Cardiac fibroblast (primary cell): Measurements from ENCODE around the gene LCN15.

Experiments used
- DNase-seq, 2 donors: peaks; one replicate each; pipeline versions ENCODE4 v3.0.0 to v3.0.0-alpha.2; 2010; ENCODE audit warnings: low read depth in 2 of 2
- H3K4me3 ChIP-seq, 2 donors: replicated peaks in 1 of 2; 1 replicate in 1 of 2; 2 replicates in 1 of 2; pipeline ENCODE4 v1.5.1; 2011; ENCODE audit warnings: low read depth in 2 of 2, low read length in 2 of 2, mild to moderate bottlenecking in 2 of 2, moderate library complexity in 1 of 2
- TF ChIP-seq, protein P1 (sequence below): IDR thresholded peaks from one replicate; pipeline ENCODE4 v1.5.1; 2011; ENCODE audit warnings: low read depth, mild to moderate bottlenecking, low read length, inconsistent platforms

The LCN15 gene

DNA sequence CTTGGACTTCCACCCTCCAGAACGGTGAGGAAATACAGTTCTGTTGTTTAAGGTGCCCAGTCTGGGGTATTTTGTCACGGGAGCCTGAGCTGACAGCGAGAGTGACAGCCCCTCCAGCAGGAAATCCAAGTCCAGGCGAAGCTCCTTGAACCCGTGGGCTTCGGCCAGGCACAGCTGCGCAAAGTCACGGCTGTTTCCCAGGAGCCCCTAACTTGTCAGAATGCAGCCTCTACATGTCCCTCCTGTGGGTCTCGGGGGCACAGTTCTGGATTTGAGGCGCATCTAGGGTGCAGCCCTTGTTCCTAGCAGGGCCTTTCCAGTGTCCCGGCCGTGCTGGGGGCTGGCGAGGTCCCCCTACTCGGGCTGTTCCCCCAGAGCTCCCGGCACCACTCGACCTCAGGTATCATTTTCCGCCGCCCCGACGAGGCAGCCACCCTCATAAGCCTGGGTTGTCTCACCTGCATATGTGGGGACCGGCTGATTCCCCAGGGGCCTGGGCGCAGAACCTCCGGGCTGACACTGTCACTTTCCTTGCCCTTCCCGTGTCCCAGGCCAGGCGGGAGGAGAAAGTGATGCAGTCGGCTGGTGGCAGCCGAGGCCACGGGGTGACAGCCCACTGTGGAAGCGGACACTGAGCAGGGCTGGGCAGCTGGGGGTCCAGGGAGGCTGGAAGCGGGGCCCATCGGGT, 10.8 kb downstream of the LCN15 start:
- TF ChIP-seq, protein P1, sequence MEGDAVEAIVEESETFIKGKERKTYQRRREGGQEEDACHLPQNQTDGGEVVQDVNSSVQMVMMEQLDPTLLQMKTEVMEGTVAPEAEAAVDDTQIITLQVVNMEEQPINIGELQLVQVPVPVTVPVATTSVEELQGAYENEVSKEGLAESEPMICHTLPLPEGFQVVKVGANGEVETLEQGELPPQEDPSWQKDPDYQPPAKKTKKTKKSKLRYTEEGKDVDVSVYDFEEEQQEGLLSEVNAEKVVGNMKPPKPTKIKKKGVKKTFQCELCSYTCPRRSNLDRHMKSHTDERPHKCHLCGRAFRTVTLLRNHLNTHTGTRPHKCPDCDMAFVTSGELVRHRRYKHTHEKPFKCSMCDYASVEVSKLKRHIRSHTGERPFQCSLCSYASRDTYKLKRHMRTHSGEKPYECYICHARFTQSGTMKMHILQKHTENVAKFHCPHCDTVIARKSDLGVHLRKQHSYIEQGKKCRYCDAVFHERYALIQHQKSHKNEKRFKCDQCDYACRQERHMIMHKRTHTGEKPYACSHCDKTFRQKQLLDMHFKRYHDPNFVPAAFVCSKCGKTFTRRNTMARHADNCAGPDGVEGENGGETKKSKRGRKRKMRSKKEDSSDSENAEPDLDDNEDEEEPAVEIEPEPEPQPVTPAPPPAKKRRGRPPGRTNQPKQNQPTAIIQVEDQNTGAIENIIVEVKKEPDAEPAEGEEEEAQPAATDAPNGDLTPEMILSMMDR = no peak
- DNase-seq = no peak
- H3K4me3 ChIP-seq = no peak overlapping the region

DNA sequence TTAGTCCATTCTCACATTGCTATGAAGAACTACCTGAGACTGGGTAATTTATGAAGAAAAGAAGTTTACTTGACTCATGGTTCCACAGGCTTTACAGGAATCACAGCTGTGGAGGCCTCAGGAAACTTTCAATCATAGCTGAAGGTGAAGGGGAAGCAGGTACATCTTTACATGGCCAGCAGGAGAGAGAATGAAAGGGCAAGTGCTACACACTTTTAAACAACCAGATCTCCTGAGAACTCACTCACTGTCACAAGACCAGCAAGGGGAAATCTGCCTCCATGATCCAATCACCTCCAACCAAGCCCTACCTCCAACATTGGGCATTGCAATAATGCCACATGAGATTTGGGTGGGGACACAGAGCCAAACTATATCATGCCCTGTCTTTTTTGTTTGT, 12.5 kb downstream of the LCN15 start:
- TF ChIP-seq, protein P1 = no peak
- H3K4me3 ChIP-seq = no peak overlapping the region
- no peak for DNase-seq

DNA sequence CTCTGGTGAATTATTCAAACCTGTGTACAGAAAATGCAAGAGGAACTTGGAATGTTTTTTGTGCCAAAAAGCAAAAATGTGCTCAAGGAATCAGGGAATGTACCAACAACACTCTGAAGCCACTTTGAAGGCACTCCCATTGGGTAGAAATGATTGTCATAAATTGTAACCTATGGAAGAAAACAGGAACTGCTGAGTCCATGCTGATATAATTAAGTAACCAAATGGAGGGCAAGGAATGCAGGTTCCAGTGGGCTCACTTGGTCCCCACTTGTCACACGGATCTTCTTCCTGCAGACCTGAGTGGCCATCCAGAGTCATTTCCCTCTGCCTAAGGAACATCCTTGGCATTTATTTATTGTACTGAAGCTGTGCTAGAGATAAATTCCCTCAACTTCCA, 13.1 kb downstream of the LCN15 start:
- TF ChIP-seq, protein P1 = no peak
- DNase-seq = no peak
- no peak overlapping the region for H3K4me3 ChIP-seq

DNA sequence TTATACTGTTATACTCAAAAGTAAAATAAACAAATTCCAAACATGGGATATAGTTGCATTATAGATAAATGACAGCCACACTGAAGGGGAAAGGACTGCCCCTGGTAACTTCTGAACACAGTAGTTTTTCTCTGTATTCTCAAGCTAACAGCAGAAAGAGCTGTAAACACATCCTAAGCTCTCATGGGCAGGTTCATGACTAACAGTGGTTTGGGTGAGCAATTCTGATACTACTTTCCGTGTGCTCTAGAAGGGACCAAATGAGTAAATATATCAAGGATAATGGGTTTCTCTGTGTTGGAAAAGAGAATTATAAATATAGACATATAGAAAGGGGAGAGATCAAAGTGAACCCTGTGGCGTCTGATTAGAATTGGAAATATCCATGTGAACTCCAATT, 13.8 kb downstream of the LCN15 start:
- TF ChIP-seq, protein P1 = no peak
- peak in 1 of 2 donors; percentile 33 for DNase-seq
- H3K4me3 ChIP-seq = no peak overlapping the region

DNA sequence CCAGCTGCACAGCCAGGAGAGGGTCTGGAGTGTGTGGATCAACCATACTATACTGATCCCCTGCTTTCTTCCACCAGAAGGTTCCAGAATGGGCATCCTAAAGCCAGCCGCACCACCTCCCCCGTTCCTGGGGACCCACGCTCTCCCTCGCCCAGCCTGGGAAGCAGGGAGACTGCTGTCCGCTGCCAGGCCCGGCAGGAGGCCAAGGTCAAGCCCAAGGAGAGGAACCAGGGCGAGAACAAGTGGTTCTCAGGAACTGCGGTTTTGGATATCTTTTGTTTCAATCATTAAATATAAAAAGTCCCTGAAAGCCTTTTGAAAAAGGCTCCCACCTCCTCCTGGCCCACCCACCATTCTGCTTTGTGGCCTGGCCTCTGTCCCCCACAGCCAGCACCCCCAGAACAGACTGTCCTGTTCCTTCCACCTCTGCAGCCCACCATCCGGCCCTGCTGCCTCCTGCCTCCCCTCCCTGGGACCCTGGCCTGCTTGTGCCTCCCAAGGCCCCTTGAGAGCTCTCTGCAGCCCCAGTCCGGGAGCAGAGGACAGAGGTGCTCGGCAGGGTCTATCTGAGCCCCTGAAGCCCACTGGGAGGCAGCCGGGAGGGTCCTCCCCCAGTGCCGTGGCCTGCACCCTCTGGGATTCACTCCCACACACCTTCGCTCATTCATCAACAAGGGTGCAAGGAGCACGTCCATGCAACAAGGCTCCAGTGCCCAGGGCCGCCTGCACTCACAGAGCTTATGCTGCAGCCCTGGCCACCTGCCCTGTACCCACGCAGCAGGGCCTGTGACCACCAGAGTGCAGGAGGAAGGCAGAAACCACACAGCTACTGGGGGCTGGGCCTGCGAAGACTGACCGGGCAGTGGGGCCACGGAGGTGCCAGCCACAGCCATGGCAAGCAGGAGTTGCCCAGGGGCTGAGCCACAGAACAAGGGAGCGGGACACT, 15.4 kb downstream of the LCN15 start:
- TF ChIP-seq, protein P1 = no peak
- no peak overlapping the region for H3K4me3 ChIP-seq
- DNase-seq = no peak

DNA sequence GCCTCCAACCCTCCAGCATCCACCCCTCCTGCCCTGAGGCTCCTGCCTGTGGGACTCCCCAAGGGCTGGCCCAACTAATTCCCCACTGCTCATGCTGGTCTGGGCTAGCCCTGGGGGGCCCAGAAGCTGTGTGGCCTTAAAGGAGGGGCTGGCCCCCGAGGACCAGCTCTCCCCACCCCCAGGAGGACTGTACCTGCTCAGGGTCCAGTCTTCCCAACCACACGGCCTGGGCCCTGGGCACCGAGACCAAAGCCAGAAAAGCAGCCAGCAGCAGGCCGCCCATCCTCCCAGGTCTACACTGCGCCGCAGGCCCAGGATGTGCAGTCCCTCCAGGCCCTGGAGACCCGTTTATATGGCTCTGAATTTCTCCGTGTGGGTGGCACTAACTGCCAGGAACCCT, 16.1 kb downstream of the LCN15 start, which contains the start of gene LCN6:
Gene LCN6 (minus strand): TSS at position 325 of the 400 bp plus-strand sequence. CDS start 42 bp downstream, at position 283.
- no peak for DNase-seq
- H3K4me3 ChIP-seq = no peak within 1 kb of the TSS
- TF ChIP-seq, protein P1 = no peak
